ENCODE results near the gene SLC2A4RG. TPM values are rescaled to one million over a fixed set of nuclear protein-coding genes. Genes with fewer than 3 reads are reported as not detected.

Gene SLC2A4RG
- total RNA-seq, 5 donors from 2014 or later (not counting 1 experiment from before 2014, with no cell fraction given): 110 to 173 (median 135) TPM

GRCh38 chr20:63735859-63736718 lies 3.5 kb upstream of the SLC2A4RG start, which contains the start of gene LIME1:
LIME1 (plus strand) TSS chr20:63736664; CDS start chr20:63737550, 886 bp downstream.
- Histone ChIP-seq H3K27me3 (replicated peaks in 1 of 2; ENCODE audit: control insufficient read depth in 2 of 2, extremely low read depth in 1 of 2, insufficient read depth in 2 of 2, low read length in 1 of 2) (no peaks in the 10 kb centered on the region), H3K4me1 (ENCODE audit: control insufficient read depth in 1 of 2, extremely low read depth in 1 of 2, insufficient read depth in 2 of 2, low read length in 2 of 2) (peaks cover 18 to 70% of the 10 kb centered on the region in 2 experiments), H3K4me3 (ENCODE audit: control insufficient read depth in 1 of 2, extremely low read depth in 1 of 2, low read length in 1 of 2) (peak within 1 kb of the TSS; percentile 88 to 90), H3K36me3 (ENCODE audit: control insufficient read depth in 2 of 2, extremely low read depth in 1 of 2, insufficient read depth in 1 of 2, low read length in 1 of 2) (peaks cover 13 to 40% of the 10 kb centered on the region in 2 donors), H3K27ac (ENCODE audit: low read length) (peak within 1 kb of the TSS; percentile 69), H3K9me3 (no peaks in the 10 kb centered on the region)
- H3K27me3 Mint-ChIP-seq: no peaks in the 10 kb centered on the region
- H3K9me3 Mint-ChIP-seq: no peaks in the 10 kb centered on the region
- 19% methylated on average over 28 of the region's 31 CpGs for WGBS (ENCODE audit: insufficient coverage)
- CTCF ChIA-PET: interaction anchor here in 1 of 2 donors (0.9 to 2.1 kb wide), 4 partner anchors 28 to 347 kb away, joined by 3 to 20 read pairs (median 3); partner anchors contain the start of genes ARFRP1 and ZGPAT
- H3K4me1 Mint-ChIP-seq: peaks cover 24 to 27% (median 26%) of the 10 kb centered on the region in 3 donors
- peaks cover 9% of the 10 kb centered on the region for H3K36me3 Mint-ChIP-seq
- H3K4me3 Mint-ChIP-seq: peak within 1 kb of the TSS; percentile 84 to 90 (median 89)
- ATAC-seq (replicated peaks in 1 of 4) (peak; percentile 60 to 75 (median 64)), DNase-seq (peak; percentile 69 to 92 (median 84))
- POLR2A ChIA-PET: interaction anchor here (0.5 to 0.9 kb wide), 3 partner anchors 8 to 199 kb away, joined by 3 to 7 read pairs (median 3); partner anchors contain the start of genes ARFRP1 (in 1 of the 2), PTK6 (in 1 of the 2) and ZGPAT (in 1 of the 2)
- H3K27ac Mint-ChIP-seq: peak within 1 kb of the TSS; percentile 92 to 93

GRCh38 chr20:63736893-63737694 lies 2.5 kb upstream of the SLC2A4RG start:
- WGBS (ENCODE audit: insufficient coverage): under 1% methylated on average over 30 of the region's 30 CpGs
- no peaks in the 10 kb centered on the region for H3K9me3 Mint-ChIP-seq
- DNase-seq: peak in 25 of 35 experiments; percentile 23 to 74 (median 47)
- ChIA-PET CTCF (interaction anchor here in 1 of 2 donors (0.9 to 2.1 kb wide), 4 partner anchors 29 to 346 kb away, joined by 3 to 20 read pairs (median 3); partner anchors contain the start of genes ARFRP1 and ZGPAT), POLR2A (no interaction called here)
- H3K4me1 ChIP-seq (ENCODE audit: control insufficient read depth in 1 of 2, extremely low read depth in 1 of 2, insufficient read depth in 2 of 2, low read length in 2 of 2): peaks cover 14 to 71% of the 10 kb centered on the region in 2 experiments
- peak overlapping the region; percentile 69 for H3K27ac ChIP-seq (ENCODE audit: low read length)
- H3K36me3 ChIP-seq (ENCODE audit: control insufficient read depth in 2 of 2, extremely low read depth in 1 of 2, insufficient read depth in 1 of 2, low read length in 1 of 2): peaks cover 17 to 50% of the 10 kb centered on the region in 2 donors
- ATAC-seq (replicated peaks in 1 of 4): peak; percentile 28 to 34 (median 31)
- no peaks in the 10 kb centered on the region for H3K9me3 ChIP-seq
- H3K4me3 ChIP-seq (ENCODE audit: control insufficient read depth in 1 of 2, extremely low read depth in 1 of 2, low read length in 1 of 2): peak overlapping the region; percentile 88 to 90
- peaks cover 9% of the 10 kb centered on the region for H3K36me3 Mint-ChIP-seq
- peak overlapping the region; percentile 84 to 90 (median 89) for H3K4me3 Mint-ChIP-seq
- no peaks in the 10 kb centered on the region for H3K27me3 ChIP-seq (replicated peaks in 1 of 2; ENCODE audit: control insufficient read depth in 2 of 2, extremely low read depth in 1 of 2, insufficient read depth in 2 of 2, low read length in 1 of 2)
- no peaks in the 10 kb centered on the region for H3K27me3 Mint-ChIP-seq
- peak overlapping the region; percentile 92 to 93 for H3K27ac Mint-ChIP-seq
- H3K4me1 Mint-ChIP-seq: peaks cover 24 to 27% (median 26%) of the 10 kb centered on the region in 3 donors

DNA sequence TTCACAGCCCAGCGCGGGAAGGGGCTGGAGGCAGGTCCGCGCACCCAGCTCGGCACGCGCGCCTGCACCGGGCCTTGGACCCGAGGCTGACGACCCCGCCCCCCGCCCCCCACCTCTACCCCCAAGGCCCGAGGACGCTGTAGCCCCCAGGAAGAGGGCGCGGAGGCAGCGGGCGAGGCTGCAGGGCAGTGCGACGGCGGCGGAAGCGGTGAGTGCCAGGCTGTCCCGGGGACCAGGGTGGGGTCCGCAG lies 2.0 kb upstream of the SLC2A4RG start:
- Mint-ChIP-seq H3K4me3 (peak overlapping the region; percentile 84 to 90 (median 89)), H3K4me1 (peaks cover 24 to 27% (median 26%) of the 10 kb centered on the region in 3 donors), H3K36me3 (peaks cover 9% of the 10 kb centered on the region), H3K27ac (peak overlapping the region in 1 of 2 donors; percentile 92), H3K9me3 (no peaks in the 10 kb centered on the region), H3K27me3 (no peaks in the 10 kb centered on the region)
- DNase-seq (peak in 2 of 35 experiments; percentile 17 to 37), ATAC-seq (replicated peaks in 1 of 4) (peak; percentile 0)
- Histone ChIP-seq H3K36me3 (ENCODE audit: control insufficient read depth in 2 of 2, extremely low read depth in 1 of 2, insufficient read depth in 1 of 2, low read length in 1 of 2) (peaks cover 17 to 55% of the 10 kb centered on the region in 2 donors), H3K4me1 (ENCODE audit: control insufficient read depth in 1 of 2, extremely low read depth in 1 of 2, insufficient read depth in 2 of 2, low read length in 2 of 2) (peaks cover 14 to 71% of the 10 kb centered on the region in 2 experiments), H3K27me3 (replicated peaks in 1 of 2; ENCODE audit: control insufficient read depth in 2 of 2, extremely low read depth in 1 of 2, insufficient read depth in 2 of 2, low read length in 1 of 2) (no peaks in the 10 kb centered on the region), H3K9me3 (no peaks in the 10 kb centered on the region), H3K27ac (ENCODE audit: low read length) (no peak overlapping the region), H3K4me3 (ENCODE audit: control insufficient read depth in 1 of 2, extremely low read depth in 1 of 2, low read length in 1 of 2) (peak overlapping the region; percentile 88 to 90)
- 0% methylated on average over 22 of the region's 26 CpGs for WGBS (ENCODE audit: insufficient coverage)
- CTCF ChIA-PET: interaction anchor here in 1 of 2 donors (2.1 kb wide), 1 partner anchor 30 kb away, joined by 20 read pairs; the partner anchor contains the start of genes ARFRP1 and ZGPAT
- POLR2A ChIA-PET: no interaction called here

GRCh38 chr20:63737945-63738686 lies 1.5 kb upstream of the SLC2A4RG start:
- peaks cover 14 to 70% of the 10 kb centered on the region in 2 experiments for H3K4me1 ChIP-seq (ENCODE audit: control insufficient read depth in 1 of 2, extremely low read depth in 1 of 2, insufficient read depth in 2 of 2, low read length in 2 of 2)
- WGBS (ENCODE audit: insufficient coverage): 16% methylated on average over 43 of the region's 43 CpGs
- Mint-ChIP-seq H3K9me3 (no peaks in the 10 kb centered on the region), H3K36me3 (peaks cover 9% of the 10 kb centered on the region), H3K27me3 (no peaks in the 10 kb centered on the region), H3K4me1 (peaks cover 24 to 27% (median 26%) of the 10 kb centered on the region in 3 donors), H3K27ac (peak overlapping the region in 1 of 2 donors; percentile 34), H3K4me3 (peak overlapping the region; percentile 36 to 90 (median 65))
- ChIA-PET POLR2A (no interaction called here), CTCF (no interaction called here)
- H3K27ac ChIP-seq (ENCODE audit: low read length): peak overlapping the region; percentile 24
- H3K27me3 ChIP-seq (replicated peaks in 1 of 2; ENCODE audit: control insufficient read depth in 2 of 2, extremely low read depth in 1 of 2, insufficient read depth in 2 of 2, low read length in 1 of 2): no peaks in the 10 kb centered on the region
- ATAC-seq (replicated peaks in 1 of 4) (peak; percentile 8 to 20 (median 12)), DNase-seq (peak in 11 of 35 experiments; percentile 22 to 60 (median 41))
- peak overlapping the region; percentile 64 to 88 for H3K4me3 ChIP-seq (ENCODE audit: control insufficient read depth in 1 of 2, extremely low read depth in 1 of 2, low read length in 1 of 2)
- H3K9me3 ChIP-seq: no peaks in the 10 kb centered on the region
- peaks cover 17 to 58% of the 10 kb centered on the region in 2 donors for H3K36me3 ChIP-seq (ENCODE audit: control insufficient read depth in 2 of 2, extremely low read depth in 1 of 2, insufficient read depth in 1 of 2, low read length in 1 of 2)

GRCh38 chr20:63738687-63739129 lies 868 bp upstream of the SLC2A4RG start:
- Mint-ChIP-seq H3K9me3 (no peaks in the 10 kb centered on the region), H3K4me3 (peak overlapping the region; percentile 44 to 90 (median 65)), H3K27me3 (no peaks in the 10 kb centered on the region), H3K27ac (peak overlapping the region in 1 of 2 donors; percentile 34), H3K36me3 (peaks cover 5% of the 10 kb centered on the region), H3K4me1 (peaks cover 21 to 22% (median 21%) of the 10 kb centered on the region in 3 donors)
- ChIA-PET CTCF (no interaction called here), POLR2A (no interaction called here)
- H3K36me3 ChIP-seq (ENCODE audit: control insufficient read depth in 2 of 2, extremely low read depth in 1 of 2, insufficient read depth in 1 of 2, low read length in 1 of 2): peaks cover 17 to 58% of the 10 kb centered on the region in 2 donors
- H3K4me3 ChIP-seq (ENCODE audit: control insufficient read depth in 1 of 2, extremely low read depth in 1 of 2, low read length in 1 of 2): peak overlapping the region; percentile 64 to 88
- ATAC-seq (replicated peaks in 1 of 4) (no peak), DNase-seq (peak in 15 of 35 experiments; percentile 16 to 65 (median 34))
- WGBS (ENCODE audit: insufficient coverage): 34% methylated on average over 19 of the region's 26 CpGs
- H3K27ac ChIP-seq (ENCODE audit: low read length): peak overlapping the region; percentile 24
- H3K27me3 ChIP-seq (replicated peaks in 1 of 2; ENCODE audit: control insufficient read depth in 2 of 2, extremely low read depth in 1 of 2, insufficient read depth in 2 of 2, low read length in 1 of 2): no peaks in the 10 kb centered on the region
- peaks cover 14 to 65% of the 10 kb centered on the region in 2 experiments for H3K4me1 ChIP-seq (ENCODE audit: control insufficient read depth in 1 of 2, extremely low read depth in 1 of 2, insufficient read depth in 2 of 2, low read length in 2 of 2)
- H3K9me3 ChIP-seq: no peaks in the 10 kb centered on the region

All from T-cell (primary cell).